Suprapubic skin (tissue), 4 donors: ENCODE results near the gene POLD1. TPM values are rescaled to one million over a fixed set of nuclear protein-coding genes. Genes with fewer than 3 reads are reported as not detected.
"Not testable (repeated sequence)": the region's sequence is repeated elsewhere in the genome, so short reads cannot be mapped to it uniquely, and the experiment has no call there.

Source experiments
- DNase-seq, 2 donors: peaks; one replicate each; pipeline ENCODE4 v3.0.0-alpha.2; 2019; ENCODE audit warnings: low spot score in 2 of 2
- H3K27ac ChIP-seq: fragments of 200-600 bp; sonication (generic); one replicate; pipeline ENCODE4 v1.5.1; 2019
- H3K27me3 ChIP-seq: fragments of 200-600 bp; sonication (generic); one replicate; pipeline ENCODE4 v1.5.1; 2019
- H3K36me3 ChIP-seq: fragments of 200-600 bp; sonication (generic); one replicate; pipeline ENCODE4 v1.5.1; 2019
- H3K4me1 ChIP-seq: fragments of 200-600 bp; sonication (generic); one replicate; pipeline ENCODE4 v1.5.1; 2019
- H3K4me3 ChIP-seq: fragments of 200-600 bp; sonication (generic); one replicate; pipeline ENCODE4 v1.5.1; 2019; ENCODE audit warnings: mild to moderate bottlenecking
- H3K9me3 ChIP-seq: fragments of 200-600 bp; sonication (generic); one replicate; pipeline ENCODE4 v1.5.1; 2019
- EP300 ChIP-seq: sonication (generic); formaldehyde crosslinking; IDR thresholded peaks from one replicate; pipeline ENCODE4 v1.6.1; 2017; ENCODE audit warnings: antibody characterized with exemption
- POLR2A ChIP-seq, 2 donors: fragments of 450-650 bp; IDR thresholded peaks; one replicate each; pipeline ENCODE4 v1.6.1; 2017; ENCODE audit warnings: antibody characterized with exemption in 2 of 2, mild to moderate bottlenecking in 2 of 2, moderate library complexity in 2 of 2
- POLR2AphosphoS5 ChIP-seq, 3 donors: sonication (generic); formaldehyde crosslinking; IDR thresholded peaks; one replicate each; pipeline ENCODE4 v1.6.1; 2017; ENCODE audit warnings: antibody characterized with exemption in 3 of 3
- WGBS: methylation state at CpG from one replicate; pipeline ENCODE4 v1.1.5; 2018; 5-methylcytosine and 5-hydroxymethylcytosine counted together
- total RNA-seq, 4 donors: library from RNA; depleted of rRNA; stranded (reverse); fragments of >200 nt; gene quantifications; one replicate each; pipeline ENCODE4 v1.1.0, GENCODE V29; 2016
- TF ChIP-seq, protein P1 (sequence below), 2 donors: fragments of 200-600 bp in 1 of 2; fragments of 450-650 bp in 1 of 2; sonication (generic) in 1 of 2; IDR thresholded peaks; one replicate each; pipeline ENCODE4 v1.5.1; 2016 to 2019; ENCODE audit warnings: antibody characterized with exemption in 2 of 2, mild to moderate bottlenecking in 1 of 2, moderate library complexity in 1 of 2

Gene POLD1
- total RNA-seq, 4 donors from 2014 or later: 17.2 to 26.9 (median 21.5) TPM

DNA sequence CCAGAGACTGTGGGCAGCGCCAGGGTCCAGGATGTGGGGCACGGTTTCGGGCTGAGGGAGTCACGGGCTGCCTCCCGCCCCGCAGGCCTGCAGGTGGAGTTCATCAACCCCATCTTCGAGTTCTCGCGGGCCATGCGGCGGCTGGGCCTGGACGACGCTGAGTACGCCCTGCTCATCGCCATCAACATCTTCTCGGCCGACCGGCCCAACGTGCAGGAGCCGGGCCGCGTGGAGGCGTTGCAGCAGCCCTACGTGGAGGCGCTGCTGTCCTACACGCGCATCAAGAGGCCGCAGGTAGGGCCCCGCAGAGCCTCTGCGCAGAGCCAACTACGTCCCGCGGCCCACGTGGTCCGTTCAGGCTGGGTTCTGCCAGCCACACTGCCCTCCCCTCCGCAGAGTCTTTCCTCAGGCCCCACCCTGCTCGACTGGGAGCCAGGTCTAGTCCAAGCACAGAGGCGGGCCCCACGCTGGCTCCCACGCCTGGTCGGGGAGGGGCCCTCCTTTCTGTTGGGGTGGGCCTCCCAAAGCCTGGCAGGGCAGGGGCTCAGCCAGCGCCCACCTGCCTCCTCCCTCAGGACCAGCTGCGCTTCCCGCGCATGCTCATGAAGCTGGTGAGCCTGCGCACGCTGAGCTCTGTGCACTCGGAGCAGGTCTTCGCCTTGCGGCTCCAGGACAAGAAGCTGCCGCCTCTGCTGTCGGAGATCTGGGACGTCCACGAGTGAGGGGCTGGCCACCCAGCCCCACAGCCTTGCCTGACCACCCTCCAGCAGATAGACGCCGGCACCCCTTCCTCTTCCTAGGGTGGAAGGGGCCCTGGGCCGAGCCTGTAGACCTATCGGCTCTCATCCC is 2.0 kb upstream of the POLD1 start:
- 87% methylated on average over 26 of the region's 58 CpGs for WGBS
- TF ChIP-seq POLR2AphosphoS5 (IDR thresholded peaks at IDR 0.05) (no peak), EP300 (no peak), POLR2A (IDR thresholded peaks at IDR 0.05) (no peak)
- DNase-seq: no peak
- Histone ChIP-seq H3K4me3 (no peak overlapping the region), H3K27ac (no peak overlapping the region), H3K4me1 (peaks cover 31% of the 10 kb centered on the region), H3K9me3 (no peaks in the 10 kb centered on the region), H3K36me3 (peaks cover 56% of the 10 kb centered on the region), H3K27me3 (no peaks in the 10 kb centered on the region)

DNA sequence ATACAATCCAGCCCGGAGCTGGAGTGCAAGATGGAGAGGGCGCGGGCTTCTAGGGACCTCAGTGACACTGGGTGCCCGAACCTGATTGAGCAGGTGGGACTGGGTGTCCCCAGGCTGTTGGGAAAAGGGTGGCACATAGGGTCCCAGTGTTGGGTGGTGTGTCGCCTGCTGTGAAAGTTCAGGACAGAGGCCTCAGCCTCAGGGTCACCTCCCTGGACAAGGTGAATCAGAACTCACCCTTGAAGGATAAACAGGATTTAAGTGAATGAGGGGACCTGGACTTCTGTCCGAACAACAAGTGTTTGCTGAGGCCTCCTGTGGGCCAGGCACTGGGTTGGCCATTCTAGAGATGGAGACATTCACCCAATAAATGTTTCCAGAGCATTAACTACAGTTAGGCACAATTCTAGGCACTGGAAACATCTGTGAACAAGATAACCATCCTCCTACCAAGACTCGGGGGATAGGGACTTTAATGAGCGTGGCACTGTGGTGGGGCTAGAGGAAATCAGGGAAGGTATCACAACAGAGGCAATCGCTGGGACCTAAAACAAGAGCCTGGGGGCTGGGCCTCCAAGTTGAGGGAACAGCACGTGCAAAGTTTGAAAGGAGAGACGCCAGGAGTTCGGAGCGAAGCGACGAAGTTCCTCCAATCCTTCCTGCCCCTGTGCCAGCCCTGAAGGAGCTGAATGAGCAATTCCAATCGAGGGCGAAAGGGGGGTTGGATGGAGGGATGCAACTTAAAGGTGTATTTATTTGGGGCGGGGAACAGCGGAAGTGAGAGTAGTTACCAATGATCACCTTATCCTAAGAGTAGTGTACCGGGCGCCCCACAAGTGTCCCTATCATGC is 921 bp upstream of the POLD1 start:
- H3K27me3 ChIP-seq: no peaks in the 10 kb centered on the region
- peaks cover 26% of the 10 kb centered on the region for H3K4me1 ChIP-seq
- no peak for TF ChIP-seq EP300
- TF ChIP-seq POLR2A (IDR thresholded peaks at IDR 0.05): no peak
- no peak for TF ChIP-seq POLR2AphosphoS5 (IDR thresholded peaks at IDR 0.05)
- TF ChIP-seq, protein P1, sequence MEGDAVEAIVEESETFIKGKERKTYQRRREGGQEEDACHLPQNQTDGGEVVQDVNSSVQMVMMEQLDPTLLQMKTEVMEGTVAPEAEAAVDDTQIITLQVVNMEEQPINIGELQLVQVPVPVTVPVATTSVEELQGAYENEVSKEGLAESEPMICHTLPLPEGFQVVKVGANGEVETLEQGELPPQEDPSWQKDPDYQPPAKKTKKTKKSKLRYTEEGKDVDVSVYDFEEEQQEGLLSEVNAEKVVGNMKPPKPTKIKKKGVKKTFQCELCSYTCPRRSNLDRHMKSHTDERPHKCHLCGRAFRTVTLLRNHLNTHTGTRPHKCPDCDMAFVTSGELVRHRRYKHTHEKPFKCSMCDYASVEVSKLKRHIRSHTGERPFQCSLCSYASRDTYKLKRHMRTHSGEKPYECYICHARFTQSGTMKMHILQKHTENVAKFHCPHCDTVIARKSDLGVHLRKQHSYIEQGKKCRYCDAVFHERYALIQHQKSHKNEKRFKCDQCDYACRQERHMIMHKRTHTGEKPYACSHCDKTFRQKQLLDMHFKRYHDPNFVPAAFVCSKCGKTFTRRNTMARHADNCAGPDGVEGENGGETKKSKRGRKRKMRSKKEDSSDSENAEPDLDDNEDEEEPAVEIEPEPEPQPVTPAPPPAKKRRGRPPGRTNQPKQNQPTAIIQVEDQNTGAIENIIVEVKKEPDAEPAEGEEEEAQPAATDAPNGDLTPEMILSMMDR (IDR thresholded peaks at IDR 0.05): no peak
- H3K4me3 ChIP-seq: peak overlapping the region; percentile 81
- peak overlapping the region; percentile 82 for H3K27ac ChIP-seq
- no peak for DNase-seq
- H3K36me3 ChIP-seq: peaks cover 49% of the 10 kb centered on the region
- no peaks in the 10 kb centered on the region for H3K9me3 ChIP-seq
- 45% methylated on average over 21 of the region's 21 CpGs for WGBS

DNA sequence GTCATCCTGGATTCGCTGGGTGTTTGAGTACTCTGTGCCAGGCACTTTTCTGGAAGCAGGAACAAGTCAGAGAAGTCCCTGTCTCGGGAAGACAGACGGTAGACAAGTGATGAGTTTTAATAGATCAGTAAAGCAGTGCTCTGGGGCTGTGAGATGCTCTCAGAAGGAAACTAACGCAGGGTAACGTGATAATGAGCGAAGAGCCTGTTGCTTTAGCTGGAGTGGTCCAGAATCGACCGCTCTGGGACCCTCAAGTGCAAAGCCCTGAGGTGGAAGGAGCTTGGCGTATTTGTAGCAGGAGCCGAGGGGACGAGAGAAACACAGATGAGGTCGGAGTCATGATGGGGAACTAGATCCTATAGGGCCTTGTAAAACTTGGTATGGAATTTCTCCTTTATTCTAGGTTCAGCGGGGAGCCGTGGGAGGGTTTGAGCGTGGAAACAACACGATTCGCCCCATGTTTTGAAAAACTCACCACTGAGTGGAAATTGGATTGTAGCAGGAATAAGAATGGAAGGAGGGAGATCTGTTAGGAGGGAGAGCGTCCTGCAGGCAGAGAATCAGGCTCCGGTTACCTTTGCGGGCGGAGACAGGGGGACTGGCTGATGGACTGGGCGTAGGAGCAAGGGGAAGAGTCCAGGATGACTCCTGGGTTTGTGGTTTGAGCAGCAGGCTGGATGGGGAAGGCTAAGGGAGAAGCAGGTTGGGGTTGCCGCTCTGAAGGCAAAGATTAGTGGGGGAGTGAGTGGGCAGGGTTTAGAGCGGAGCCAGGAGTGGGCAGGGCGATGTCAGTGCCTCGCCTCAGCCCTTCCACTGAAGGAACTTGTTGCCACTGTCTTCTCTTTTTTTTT is 763 bp downstream of the POLD1 start:
- 7% methylated on average over 26 of the region's 26 CpGs for WGBS
- TF ChIP-seq POLR2A (IDR thresholded peaks at IDR 0.05): no peak
- no peak for TF ChIP-seq EP300
- TF ChIP-seq, protein P1 (IDR thresholded peaks at IDR 0.05): no peak
- TF ChIP-seq POLR2AphosphoS5 (IDR thresholded peaks at IDR 0.05): no peak
- DNase-seq: no peak
- Histone ChIP-seq H3K4me3 (peak overlapping the region; percentile 81), H3K9me3 (no peaks in the 10 kb centered on the region), H3K36me3 (peaks cover 33% of the 10 kb centered on the region), H3K27me3 (no peaks in the 10 kb centered on the region), H3K27ac (peak overlapping the region; percentile 82), H3K4me1 (peaks cover 26% of the 10 kb centered on the region)

DNA sequence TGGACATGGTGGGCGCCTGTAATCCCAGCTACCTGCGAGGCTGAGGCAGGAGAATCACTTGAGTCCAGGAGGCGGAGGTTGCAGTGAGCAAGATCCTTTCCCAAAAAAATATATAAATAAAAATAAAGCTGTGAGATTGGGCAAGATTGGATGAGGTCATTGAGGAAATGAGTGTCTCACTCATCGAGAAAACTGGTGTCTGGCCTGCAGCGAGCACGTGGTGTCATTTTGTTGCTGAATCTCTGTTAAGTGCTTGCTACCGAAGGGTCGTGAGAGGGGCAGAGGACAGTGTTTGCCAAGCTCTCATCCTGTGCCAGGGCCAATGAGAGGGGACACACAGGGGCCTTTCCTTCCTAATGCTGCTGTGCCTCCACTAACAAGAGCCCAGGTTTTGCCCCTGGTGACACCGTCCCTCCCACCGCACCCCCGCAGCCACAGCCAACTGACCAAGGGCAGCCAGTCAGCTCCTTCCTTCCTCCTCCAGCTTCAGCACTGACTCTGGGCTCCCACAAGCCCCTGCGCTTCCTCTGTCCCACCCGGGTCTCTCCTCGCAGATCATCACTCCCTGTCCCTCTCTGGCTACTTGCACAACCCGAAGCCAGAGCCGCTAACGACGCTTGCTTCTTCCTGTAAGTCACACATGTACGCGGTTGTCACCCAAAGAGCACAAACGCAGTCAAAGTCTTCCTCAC is 3.2 kb downstream of the POLD1 start:
- peaks cover 16% of the 10 kb centered on the region for H3K36me3 ChIP-seq
- H3K27me3 ChIP-seq: no peaks in the 10 kb centered on the region
- WGBS: 90% methylated on average over 20 of the region's 21 CpGs
- no peak for DNase-seq
- no peak overlapping the region for H3K4me3 ChIP-seq
- H3K27ac ChIP-seq: no peak overlapping the region
- peaks cover 26% of the 10 kb centered on the region for H3K4me1 ChIP-seq
- no peaks in the 10 kb centered on the region for H3K9me3 ChIP-seq
- TF ChIP-seq, protein P1 (IDR thresholded peaks at IDR 0.05): no peak
- TF ChIP-seq POLR2AphosphoS5 (IDR thresholded peaks at IDR 0.05): no peak

DNA sequence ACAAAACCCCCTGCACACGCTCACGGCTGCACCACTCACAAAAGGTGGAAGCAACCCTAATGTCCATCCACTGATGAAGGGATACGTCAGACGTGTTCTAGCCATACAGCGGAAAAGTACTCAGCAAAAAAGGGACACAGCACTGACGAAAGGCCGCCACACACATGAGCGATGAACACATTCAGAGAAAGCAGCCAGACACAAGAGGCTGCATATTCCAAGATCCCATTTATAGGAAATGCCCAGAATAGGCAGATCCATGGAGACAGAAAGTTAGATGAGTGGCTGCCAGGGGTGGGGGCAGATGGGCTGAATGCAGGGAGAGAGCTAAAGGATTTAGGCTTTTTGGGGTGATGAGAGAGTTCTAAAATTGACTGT is 3.7 kb downstream of the POLD1 start:
- 94% methylated on average over 8 of the region's 8 CpGs for WGBS
- H3K27me3 ChIP-seq: no peaks in the 10 kb centered on the region
- peaks cover 26% of the 10 kb centered on the region for H3K4me1 ChIP-seq
- peaks cover 14% of the 10 kb centered on the region for H3K36me3 ChIP-seq
- no peaks in the 10 kb centered on the region for H3K9me3 ChIP-seq
- no peak overlapping the region for H3K4me3 ChIP-seq
- no peak for DNase-seq
- TF ChIP-seq EP300: no peak
- TF ChIP-seq POLR2AphosphoS5 (IDR thresholded peaks at IDR 0.05): no peak
- no peak for TF ChIP-seq POLR2A (IDR thresholded peaks at IDR 0.05)
- TF ChIP-seq, protein P1 (IDR thresholded peaks at IDR 0.05): no peak
- H3K27ac ChIP-seq: no peak overlapping the region

DNA sequence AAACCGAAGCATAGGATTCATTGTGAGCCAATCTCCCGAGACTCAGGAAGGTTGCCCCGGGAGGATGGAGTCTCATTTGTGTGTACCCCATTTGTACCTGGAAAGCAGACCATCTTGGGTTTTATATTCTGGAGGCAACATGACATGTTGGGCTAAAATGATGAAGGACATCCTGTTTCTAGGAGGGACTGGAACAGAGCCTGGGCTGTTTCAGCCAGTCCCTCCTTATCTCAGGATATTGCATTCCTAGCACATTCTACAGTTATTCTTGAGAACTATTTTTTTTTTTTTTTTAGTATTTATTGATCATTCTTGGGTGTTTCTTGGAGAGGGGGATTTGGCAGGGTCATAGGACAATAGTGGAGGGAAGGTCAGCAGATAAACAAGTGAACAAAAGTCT is 6.1 kb downstream of the POLD1 start:
- H3K27ac ChIP-seq, H3K9me3 ChIP-seq, H3K27me3 ChIP-seq, H3K4me1 ChIP-seq, H3K4me3 ChIP-seq, DNase-seq: not testable (repeated sequence)
- 94% methylated on average over 3 of the region's 3 CpGs for WGBS
- peaks cover 14% of the 10 kb centered on the region for H3K36me3 ChIP-seq

DNA sequence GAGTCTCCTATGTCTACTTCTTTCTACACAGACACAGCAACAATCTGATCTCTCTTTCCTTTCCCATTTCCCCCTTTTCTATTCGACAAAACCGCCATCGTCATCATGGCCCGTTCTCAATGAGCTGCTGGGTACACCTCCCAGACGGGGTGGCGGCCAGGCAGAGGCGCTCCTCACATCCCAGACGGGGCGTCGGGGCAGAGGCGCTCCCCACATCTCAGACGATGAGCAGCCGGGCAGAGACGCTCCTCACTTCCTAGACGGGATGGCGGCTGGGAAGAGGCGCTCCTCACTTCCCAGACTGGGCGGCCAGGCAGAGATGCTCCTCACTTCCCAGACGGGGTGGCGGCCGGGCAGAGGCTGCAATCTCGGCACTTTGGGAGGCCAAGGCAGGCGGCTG is 6.8 kb downstream of the POLD1 start:
- H3K4me3 ChIP-seq, H3K27ac ChIP-seq, H3K4me1 ChIP-seq, H3K9me3 ChIP-seq, H3K27me3 ChIP-seq, DNase-seq: not testable (repeated sequence)
- 96% methylated on average over 16 of the region's 23 CpGs for WGBS
- H3K36me3 ChIP-seq: peaks cover 14% of the 10 kb centered on the region
